NCI-H1436 treated with DMSO at 0.1 percent for 48 hours (cell line): ENCODE data around the gene TOLLIP.
"Not testable (repeated sequence)": the region's sequence is repeated elsewhere in the genome, so short reads cannot be mapped to it uniquely, and the experiment has no call there.

Source experiments
- DNase-seq: peaks from one replicate; lab custom pipeline; 2025; lab: John Stamatoyannopoulos, UW

TOLLIP gene

GRCh38 chr11:1281974-1282365, 27.5 kb downstream of the TOLLIP start:
- DNase-seq: no peak

- DNase-seq: no peak
Observed at GRCh38 chr11:1281326-1281973, 28.0 kb downstream of the TOLLIP start.

GRCh38 chr11:1280116-1281035, 29.1 kb downstream of the TOLLIP start:
- DNase-seq: no peak

- no peak for DNase-seq
Observed at GRCh38 chr11:1279674-1280055, 29.8 kb downstream of the TOLLIP start.

- no peak for DNase-seq
Observed at GRCh38 chr11:1278766-1279673, 30.4 kb downstream of the TOLLIP start.

GRCh38 chr11:1277936-1278512, 31.4 kb downstream of the TOLLIP start:
- DNase-seq: no peak

- DNase-seq: no peak
Observed at GRCh38 chr11:1276866-1277615, 32.4 kb downstream of the TOLLIP start.

- DNase-seq: no peak
Observed at GRCh38 chr11:1276041-1276790, 33.2 kb downstream of the TOLLIP start.

- DNase-seq: no peak
Observed at GRCh38 chr11:1275021-1275420, 34.4 kb downstream of the TOLLIP start.

GRCh38 chr11:1274501-1274900, 34.9 kb downstream of the TOLLIP start:
- no peak for DNase-seq

- no peak for DNase-seq
Observed at GRCh38 chr11:1272531-1272930, 36.9 kb downstream of the TOLLIP start.

GRCh38 chr11:1271927-1272326, 37.5 kb downstream of the TOLLIP start:
- no peak for DNase-seq

GRCh38 chr11:1271406-1271805, 38.0 kb downstream of the TOLLIP start:
- no peak for DNase-seq

- DNase-seq: no peak
Observed at GRCh38 chr11:1271002-1271401, 38.4 kb downstream of the TOLLIP start.

- DNase-seq: no peak
Observed at GRCh38 chr11:1270476-1270875, 39.0 kb downstream of the TOLLIP start.

- DNase-seq: no peak
Observed at GRCh38 chr11:1269957-1270356, 39.5 kb downstream of the TOLLIP start.

GRCh38 chr11:1267441-1268100, 41.9 kb downstream of the TOLLIP start:
- no peak for DNase-seq

GRCh38 chr11:1266976-1267375, 42.5 kb downstream of the TOLLIP start:
- DNase-seq: not testable (repeated sequence)

- DNase-seq: not testable (repeated sequence)
Observed at GRCh38 chr11:1265480-1265879, 44.0 kb downstream of the TOLLIP start.

- not testable (repeated sequence) for DNase-seq
Observed at GRCh38 chr11:1264444-1264843, 45.0 kb downstream of the TOLLIP start.
